ENCODE data around the gene COL13A1.

Gene COL13A1

GRCh38 chr10:69818676-69819239 is 17.1 kb downstream of the COL13A1 start:
- DNase-seq (ENCODE audit: insufficient read length, low spot score), result no peak
- no peak for FAIRE-seq
- TF ChIP-seq POLR2A (IDR thresholded peaks at IDR 0.05; ENCODE audit: low read depth, low read length), result no peak

- no peak for FAIRE-seq
Measured at GRCh38 chr10:69819716-69820506, 18.2 kb downstream of the COL13A1 start.

GRCh38 chr10:69820817-69821216 is 19.1 kb downstream of the COL13A1 start:
- no peak for FAIRE-seq
- DNase-seq (ENCODE audit: insufficient read length, low spot score), result no peak
- TF ChIP-seq POLR2A (IDR thresholded peaks at IDR 0.05; ENCODE audit: low read depth, low read length), result no peak

More at GRCh38 chr10:69819716-69820506, 18.2 kb downstream of the COL13A1 start:
- TF ChIP-seq POLR2A (IDR thresholded peaks at IDR 0.05; ENCODE audit: low read depth, low read length), result no peak
- peak; percentile 55 for DNase-seq (ENCODE audit: insufficient read length, low spot score)

- TF ChIP-seq POLR2A (IDR thresholded peaks at IDR 0.05; ENCODE audit: low read depth, low read length), result no peak
- DNase-seq (ENCODE audit: insufficient read length, low spot score) (no peak), FAIRE-seq (no peak)
Measured at GRCh38 chr10:69825604-69826003, 23.9 kb downstream of the COL13A1 start.

- FAIRE-seq, result no peak
- TF ChIP-seq POLR2A (IDR thresholded peaks at IDR 0.05; ENCODE audit: low read depth, low read length), result no peak
- DNase-seq (ENCODE audit: insufficient read length, low spot score), result no peak
Measured at GRCh38 chr10:69826094-69826493, 24.4 kb downstream of the COL13A1 start.

GRCh38 chr10:69826789-69827554 is 25.3 kb downstream of the COL13A1 start:
- no peak for TF ChIP-seq POLR2A (IDR thresholded peaks at IDR 0.05; ENCODE audit: low read depth, low read length)
- no peak for FAIRE-seq

GRCh38 chr10:69828144-69828870 is 26.6 kb downstream of the COL13A1 start:
- FAIRE-seq (no peak), DNase-seq (ENCODE audit: insufficient read length, low spot score) (no peak)
- no peak for TF ChIP-seq POLR2A (IDR thresholded peaks at IDR 0.05; ENCODE audit: low read depth, low read length)

More at GRCh38 chr10:69826789-69827554, 25.3 kb downstream of the COL13A1 start:
- DNase-seq (ENCODE audit: insufficient read length, low spot score), result no peak

- no peak for DNase-seq (ENCODE audit: insufficient read length, low spot score)
- TF ChIP-seq POLR2A (IDR thresholded peaks at IDR 0.05; ENCODE audit: low read depth, low read length), result no peak
- FAIRE-seq, result no peak
Measured at GRCh38 chr10:69829775-69830174, 28.1 kb downstream of the COL13A1 start.

- FAIRE-seq (peak; percentile 76), DNase-seq (ENCODE audit: insufficient read length, low spot score) (peak; percentile 69)
- TF ChIP-seq POLR2A (IDR thresholded peaks at IDR 0.05; ENCODE audit: low read depth, low read length), result no peak
Measured at GRCh38 chr10:69831231-69831855, 29.6 kb downstream of the COL13A1 start.

- no peak for FAIRE-seq
- DNase-seq (ENCODE audit: insufficient read length, low spot score), result no peak
- no peak for TF ChIP-seq POLR2A (IDR thresholded peaks at IDR 0.05; ENCODE audit: low read depth, low read length)
Measured at GRCh38 chr10:69835233-69835632, 33.5 kb downstream of the COL13A1 start.

GRCh38 chr10:69835875-69836730 is 34.4 kb downstream of the COL13A1 start:
- no peak for TF ChIP-seq POLR2A (IDR thresholded peaks at IDR 0.05; ENCODE audit: low read depth, low read length)
- no peak for FAIRE-seq
- no peak for DNase-seq (ENCODE audit: insufficient read length, low spot score)

GRCh38 chr10:69836731-69837030 is 35.0 kb downstream of the COL13A1 start:
- no peak for TF ChIP-seq POLR2A (IDR thresholded peaks at IDR 0.05; ENCODE audit: low read depth, low read length)
- DNase-seq (ENCODE audit: insufficient read length, low spot score), result no peak
- FAIRE-seq, result no peak

- no peak for DNase-seq (ENCODE audit: insufficient read length, low spot score)
- no peak for FAIRE-seq
Measured at GRCh38 chr10:69837261-69837660, 35.6 kb downstream of the COL13A1 start.

More at GRCh38 chr10:69837261-69837660, 35.6 kb downstream of the COL13A1 start:
- TF ChIP-seq POLR2A (IDR thresholded peaks at IDR 0.05; ENCODE audit: low read depth, low read length), result no peak

Data from H54 (cell line).